H7 (cell line): ENCODE results near the gene ACSS3. TPM values are rescaled to one million over a fixed set of nuclear protein-coding genes. Genes with fewer than 3 reads are reported as not detected.
"Not testable (repeated sequence)": the region's sequence is repeated elsewhere in the genome, so short reads cannot be mapped to it uniquely, and the experiment has no call there.

Experiments
- DNase-seq: peaks from one replicate; pipeline ENCODE4 v3.0.0; 2012
- H3K27me3 ChIP-seq: 2 replicates; pipeline ENCODE4 v1.6.0; 2011; ENCODE audit warnings: mild to moderate bottlenecking, low read length; ENCODE audit not compliant: control insufficient read depth, insufficient read depth
- H3K36me3 ChIP-seq: replicated peaks from 2 replicates; pipeline ENCODE4 v1.5.1; 2011; ENCODE audit warnings: low read length; ENCODE audit not compliant: control insufficient read depth, insufficient read depth
- H3K4me3 ChIP-seq: 2 replicates; pipeline ENCODE4 v1.5.1; 2011; ENCODE audit warnings: low read depth, mild to moderate bottlenecking, control low read depth, low read length, moderate library complexity; ENCODE audit not compliant: insufficient read depth
- total RNA-seq: library from RNA; depleted of rRNA; stranded (reverse); fragments of >200 nt; shearing (Covaris generic); gene quantifications from 2 replicates; pipeline ENCODE4 v1.2.3, GENCODE V29; 2014

The ACSS3 gene
- total RNA-seq, 1 experiment from 2014 or later: 18.3 TPM

GRCh38 chr12:81209012-81209411 lies 131.1 kb downstream of the ACSS3 start:
- DNase-seq: no peak

DNA sequence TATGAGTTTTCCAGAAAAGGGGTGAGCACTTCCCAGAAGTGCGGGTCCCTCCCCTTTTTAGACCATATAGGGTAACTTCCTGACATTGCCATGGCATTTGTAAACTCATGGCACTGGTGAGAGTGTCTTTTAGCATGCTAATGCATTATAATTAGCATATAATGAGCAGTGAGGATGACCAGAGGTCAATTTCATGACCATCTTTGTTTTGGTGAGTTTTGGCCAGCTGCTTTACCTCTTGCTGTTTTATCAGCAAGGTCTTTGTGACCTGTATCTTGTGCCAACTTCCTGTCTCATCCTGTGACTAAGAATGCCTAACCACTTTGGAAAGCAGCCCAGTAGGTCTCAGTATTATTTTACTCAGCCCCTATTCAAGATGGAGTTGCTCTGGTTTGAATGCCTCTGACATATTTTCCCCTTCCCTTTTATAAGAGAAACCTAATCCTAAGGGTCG lies 131.9 kb downstream of the ACSS3 start:
- H3K36me3 ChIP-seq, H3K27me3 ChIP-seq, H3K4me3 ChIP-seq, DNase-seq: not testable (repeated sequence)

More at GRCh38 chr12:81209012-81209411, 131.1 kb downstream of the ACSS3 start:
- no peak overlapping the region for H3K4me3 ChIP-seq
- no peaks in the 10 kb centered on the region for H3K27me3 ChIP-seq
- H3K36me3 ChIP-seq: no peaks in the 10 kb centered on the region

DNA sequence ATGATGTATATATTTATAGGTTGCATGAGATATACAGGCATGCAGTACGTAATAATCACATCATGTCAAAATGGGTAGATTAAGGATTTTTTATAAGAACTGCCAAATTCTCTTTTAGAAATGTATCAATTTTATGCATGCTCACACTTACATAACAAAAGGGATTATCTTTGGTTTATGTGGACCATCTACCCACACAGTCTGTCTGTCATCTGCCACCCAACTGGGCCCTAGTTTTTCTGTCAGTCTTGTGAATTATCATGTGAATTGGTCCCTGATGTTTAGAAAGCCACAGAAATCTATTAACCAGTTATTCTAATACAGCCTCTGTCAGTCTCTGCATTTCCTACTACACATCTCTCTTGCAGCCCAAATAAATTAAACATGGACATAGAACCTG lies 133.4 kb downstream of the ACSS3 start:
- H3K27me3 ChIP-seq: no peaks in the 10 kb centered on the region
- H3K36me3 ChIP-seq: no peaks in the 10 kb centered on the region
- DNase-seq: no peak
- H3K4me3 ChIP-seq: no peak overlapping the region

DNA sequence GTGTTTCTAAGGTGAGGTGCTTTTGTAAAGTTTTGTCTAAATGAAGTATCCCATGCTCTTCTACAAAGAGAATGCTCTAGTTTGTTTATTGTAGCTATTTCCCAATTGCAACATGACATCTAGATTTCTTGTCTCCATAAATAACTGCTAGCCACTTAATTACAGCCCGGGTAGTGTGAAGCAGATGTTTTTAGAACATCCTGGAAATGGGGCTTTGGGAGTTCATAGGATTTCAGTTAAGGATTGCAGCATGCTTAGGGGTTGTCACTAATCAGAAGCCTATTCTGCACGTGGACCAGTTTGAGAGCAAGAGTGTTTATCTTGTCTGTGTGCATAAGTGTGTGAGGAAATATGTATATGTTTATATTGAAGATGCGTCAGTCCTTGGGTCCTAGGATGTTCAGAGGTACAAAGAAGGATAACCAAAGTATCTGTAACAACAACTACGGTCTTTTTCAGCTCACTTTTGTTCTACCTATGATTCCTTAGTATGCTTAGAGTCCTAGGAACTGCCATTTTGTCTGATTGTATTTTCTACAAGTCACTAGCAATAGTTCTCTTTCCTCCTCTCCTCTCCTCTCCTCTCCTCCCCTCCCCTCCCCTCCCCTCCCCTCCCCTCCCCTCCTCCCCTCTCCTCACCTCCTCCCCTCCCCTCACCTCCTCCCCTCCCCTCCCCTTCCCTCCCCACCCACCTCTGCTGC lies 135.3 kb downstream of the ACSS3 start:
- no peak overlapping the region for H3K4me3 ChIP-seq
- DNase-seq: no peak
- no peaks in the 10 kb centered on the region for H3K36me3 ChIP-seq
- H3K27me3 ChIP-seq: no peaks in the 10 kb centered on the region

DNA sequence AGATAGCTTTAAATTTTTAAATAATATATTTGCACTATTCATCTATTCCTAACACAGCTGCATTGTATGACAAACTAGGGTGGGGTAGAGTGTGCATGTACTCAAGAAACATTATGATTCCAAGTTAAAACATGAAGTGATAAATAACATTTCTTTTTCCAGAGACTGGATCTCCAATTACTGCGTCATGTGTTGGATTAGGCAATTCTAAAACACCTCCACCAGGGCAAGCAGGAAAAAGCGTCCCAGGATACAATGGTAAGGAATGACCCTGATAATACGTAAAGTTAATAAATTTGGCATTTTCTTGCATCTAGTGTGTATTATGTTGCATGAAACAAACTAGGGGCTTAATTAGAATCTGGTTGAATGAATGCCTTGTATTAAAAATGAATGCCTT lies 138.9 kb downstream of the ACSS3 start:
- Histone ChIP-seq H3K36me3 (no peaks in the 10 kb centered on the region), H3K4me3 (no peak overlapping the region), H3K27me3 (no peaks in the 10 kb centered on the region)
- no peak for DNase-seq

DNA sequence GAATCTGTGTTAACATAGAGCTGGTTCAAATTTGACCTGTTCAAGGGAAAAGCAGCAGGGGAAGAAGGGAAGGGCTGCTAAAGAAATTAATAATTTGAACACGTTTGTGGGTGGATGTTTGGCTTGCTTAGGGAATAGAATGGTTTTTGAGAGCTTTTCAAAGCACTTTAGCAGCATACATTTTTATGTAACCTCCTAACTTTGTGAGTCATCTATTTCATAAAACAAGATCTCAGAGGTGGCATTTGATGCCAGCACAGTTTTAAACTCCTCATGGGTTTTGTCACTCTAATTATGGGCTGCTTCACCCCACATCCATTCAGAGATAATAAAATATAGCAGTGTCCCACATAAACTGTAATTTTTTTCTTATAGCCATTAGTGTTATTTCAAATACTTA lies 143.8 kb downstream of the ACSS3 start:
- H3K4me3 ChIP-seq: no peak overlapping the region
- no peak for DNase-seq
- no peaks in the 10 kb centered on the region for H3K27me3 ChIP-seq
- no peaks in the 10 kb centered on the region for H3K36me3 ChIP-seq

DNA sequence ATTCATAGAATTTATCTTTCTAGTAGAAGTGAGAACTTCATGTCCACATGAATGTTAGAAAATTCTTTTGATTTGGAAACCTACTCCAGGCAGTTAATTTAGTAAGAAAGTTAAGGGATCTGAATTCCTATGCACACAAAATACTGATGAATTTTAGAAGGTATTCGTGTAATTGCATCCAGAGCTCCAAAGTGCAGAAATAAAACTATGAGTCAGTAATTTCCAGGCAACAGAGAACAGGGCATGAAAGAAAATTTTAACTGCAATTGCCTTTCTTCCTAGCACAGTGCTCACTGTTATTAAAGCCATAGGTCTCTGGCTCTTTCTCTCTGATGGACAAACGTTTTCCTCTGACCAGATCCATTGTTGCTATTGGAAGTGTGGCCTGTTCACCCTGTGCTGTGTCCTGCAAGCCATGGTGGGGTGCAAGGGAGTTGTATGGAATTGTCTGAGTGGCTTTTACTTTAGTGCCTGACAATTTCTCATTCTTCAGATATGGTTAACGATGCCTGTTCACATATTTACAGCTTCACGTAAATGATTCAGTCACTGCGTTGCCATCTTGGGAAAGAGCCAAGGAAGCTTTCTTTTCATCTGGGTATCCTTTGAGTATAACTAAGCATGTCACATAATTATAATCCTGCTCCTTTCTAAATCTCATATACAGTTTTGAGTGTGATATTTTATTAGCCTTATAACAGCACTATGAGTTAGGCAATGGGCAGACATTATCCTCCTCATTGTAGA lies 145.1 kb downstream of the ACSS3 start:
- no peak overlapping the region for H3K4me3 ChIP-seq
- no peak for DNase-seq
- no peaks in the 10 kb centered on the region for H3K36me3 ChIP-seq
- H3K27me3 ChIP-seq: no peaks in the 10 kb centered on the region

DNA sequence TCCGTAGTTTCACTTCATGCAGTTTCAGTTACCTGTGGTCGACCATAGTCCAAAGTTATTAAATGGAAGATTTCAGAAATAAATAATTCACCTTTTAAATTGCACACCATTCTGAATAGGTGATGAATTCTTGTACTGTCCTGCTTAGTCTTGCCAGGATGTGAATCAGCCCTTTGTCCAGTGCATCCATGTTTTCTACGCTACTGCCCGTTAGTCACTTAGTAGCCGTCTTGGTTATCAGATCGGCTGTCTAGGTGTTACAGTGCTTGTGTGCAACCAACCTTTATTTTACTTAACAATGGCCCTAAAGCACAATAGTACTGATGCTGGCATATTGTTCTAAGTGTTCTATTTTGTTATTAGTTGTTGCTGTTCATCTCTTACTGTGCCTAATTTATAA lies 146.7 kb downstream of the ACSS3 start:
- H3K4me3 ChIP-seq: no peak overlapping the region
- no peak for DNase-seq
- H3K27me3 ChIP-seq: no peaks in the 10 kb centered on the region
- H3K36me3 ChIP-seq: no peaks in the 10 kb centered on the region

DNA sequence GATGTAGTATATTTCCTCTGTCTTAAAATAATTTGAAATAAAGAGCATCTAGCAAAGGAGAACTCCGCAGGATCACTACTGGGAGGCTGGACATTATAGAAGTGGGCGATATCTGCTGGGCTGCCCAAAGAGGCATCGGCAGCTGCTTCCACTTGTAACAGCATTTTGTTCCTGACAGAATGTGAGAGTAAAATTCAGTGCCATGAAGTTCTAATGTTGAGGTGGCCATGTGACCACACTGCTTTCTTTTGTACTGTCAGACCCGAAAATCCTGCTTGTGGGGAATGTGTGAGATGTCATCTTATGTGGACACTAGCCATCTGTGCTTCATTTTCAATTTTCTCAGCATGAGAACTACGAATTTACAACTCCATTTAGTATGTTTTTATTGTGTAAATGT lies 151.9 kb downstream of the ACSS3 start:
- no peaks in the 10 kb centered on the region for H3K27me3 ChIP-seq
- H3K36me3 ChIP-seq: no peaks in the 10 kb centered on the region
- no peak overlapping the region for H3K4me3 ChIP-seq
- no peak for DNase-seq

GRCh38 chr12:81231574-81232368 lies 153.9 kb downstream of the ACSS3 start:
- Histone ChIP-seq H3K4me3 (no peak overlapping the region), H3K36me3 (no peaks in the 10 kb centered on the region), H3K27me3 (no peaks in the 10 kb centered on the region)
- no peak for DNase-seq

DNA sequence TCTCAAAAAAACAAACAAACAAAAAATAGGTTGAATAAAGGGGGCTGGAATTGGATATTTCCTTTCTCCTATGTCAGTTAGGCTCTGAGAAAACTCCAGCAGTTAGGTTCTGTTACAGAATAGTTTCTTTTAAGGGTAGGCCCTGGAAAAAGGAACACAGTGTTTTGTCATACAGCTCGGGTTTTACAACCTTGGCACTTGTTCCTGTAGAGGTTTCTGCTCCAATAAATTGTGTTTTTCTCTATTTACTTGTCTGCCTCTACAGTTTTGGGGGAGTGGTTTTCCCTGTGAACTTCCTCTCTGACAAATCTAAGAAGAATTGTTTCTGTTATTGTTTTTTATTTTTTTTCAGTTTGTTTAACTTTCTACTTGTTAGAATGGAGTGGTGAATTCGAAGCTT lies 167.6 kb downstream of the ACSS3 start:
- H3K4me3 ChIP-seq: no peak overlapping the region
- DNase-seq: no peak
- no peaks in the 10 kb centered on the region for H3K36me3 ChIP-seq
- no peaks in the 10 kb centered on the region for H3K27me3 ChIP-seq

- no peak overlapping the region for H3K4me3 ChIP-seq
- H3K36me3 ChIP-seq: no peaks in the 10 kb centered on the region
- no peaks in the 10 kb centered on the region for H3K27me3 ChIP-seq
- DNase-seq: no peak
Measured at GRCh38 chr12:81245907-81246570, 168.2 kb downstream of the ACSS3 start.

DNA sequence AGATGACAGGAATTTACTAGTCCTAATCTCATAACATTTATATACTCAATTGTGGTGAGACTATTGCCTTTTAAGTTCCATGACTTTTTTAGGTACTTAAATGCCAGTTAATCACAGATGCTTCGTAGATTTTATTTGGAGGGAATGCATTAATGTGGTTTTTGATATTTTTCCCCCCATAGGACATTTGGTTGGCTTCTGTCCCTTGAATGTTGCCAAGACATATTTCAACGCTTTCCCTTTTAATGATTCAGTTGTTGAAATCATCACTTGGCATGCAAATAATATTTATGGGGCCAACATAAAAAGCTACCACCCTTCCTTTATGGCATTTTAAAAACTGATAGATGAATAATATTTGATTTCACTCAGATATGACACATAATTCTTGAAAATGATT lies 172.1 kb downstream of the ACSS3 start:
- no peak for DNase-seq
- no peaks in the 10 kb centered on the region for H3K36me3 ChIP-seq
- no peak overlapping the region for H3K4me3 ChIP-seq
- no peaks in the 10 kb centered on the region for H3K27me3 ChIP-seq

- Histone ChIP-seq H3K27me3 (no peaks in the 10 kb centered on the region), H3K4me3 (no peak overlapping the region), H3K36me3 (no peaks in the 10 kb centered on the region)
- DNase-seq: no peak
Measured at GRCh38 chr12:81252228-81252627, 174.3 kb downstream of the ACSS3 start.
